Esophagus squamous epithelium (tissue), 5 donors: ENCODE results near the gene CASS4. TPM values are rescaled to one million over a fixed set of nuclear protein-coding genes. Genes with fewer than 3 reads are reported as not detected.
"Not testable (repeated sequence)": the region's sequence is repeated elsewhere in the genome, so short reads cannot be mapped to it uniquely, and the experiment has no call there.

ENCODE experiments used
- DNase-seq: peaks from one replicate; lab custom pipeline; 2025; lab: John Stamatoyannopoulos, UW
- H3K27ac ChIP-seq, 4 donors: fragments of 200-600 bp; sonication (generic); one replicate each; pipeline ENCODE4 v1.5.1; 2016 to 2019; ENCODE audit warnings: mild to moderate bottlenecking in 1 of 4
- H3K27me3 ChIP-seq, 4 donors: fragments of 200-600 bp; sonication (generic); 1 replicate in 3 of 4; 2 replicates in 1 of 4; pipeline versions ENCODE4 v1.5.1 to v1.6.0; 2017 to 2021; ENCODE audit warnings: antibody characterized with exemption in 1 of 4
- H3K36me3 ChIP-seq, 3 donors: fragments of 200-600 bp; sonication (generic); one replicate each; pipeline ENCODE4 v1.5.1; 2016 to 2019
- H3K4me1 ChIP-seq, 3 donors: fragments of 200-600 bp; sonication (generic); one replicate each; pipeline ENCODE4 v1.5.1; 2017 to 2019
- H3K4me3 ChIP-seq, 4 donors: fragments of 200-600 bp; sonication (generic); 1 replicate in 3 of 4; 2 replicates in 1 of 4; pipeline ENCODE4 v1.5.1; 2016 to 2019; ENCODE audit warnings: mild to moderate bottlenecking in 2 of 4, moderate library complexity in 1 of 4
- H3K9me3 ChIP-seq, 3 donors: fragments of 200-600 bp; sonication (generic); one replicate each; pipeline ENCODE4 v1.5.1; 2016 to 2019
- POLR2A ChIP-seq, 4 donors: fragments of 450-650 bp; IDR thresholded peaks; one replicate each; pipeline ENCODE4 v1.6.1; 2017; ENCODE audit warnings: antibody characterized with exemption in 4 of 4, mild to moderate bottlenecking in 4 of 4, moderate library complexity in 3 of 4
- WGBS, 2 donors: methylation state at CpG; one replicate each; pipeline ENCODE4 v1.1.5; 2018; 5-methylcytosine and 5-hydroxymethylcytosine counted together
- intact Hi-C: fragments of 100-400 bp; cut with DNase I; formaldehyde crosslinking; loops from one replicate; pipeline ENCODE4 v1.15.0; 2022
- total RNA-seq, 4 donors: library from RNA; depleted of rRNA; stranded (reverse); fragments of >200 nt; gene quantifications; one replicate each; pipeline ENCODE4 v1.1.0, GENCODE V29; 2016
- TF ChIP-seq, protein P1 (sequence below), 6 experiments: fragments of 450-650 bp in 4 of 6; fragments of 200-600 bp in 2 of 6; sonication (generic) in 2 of 6; IDR thresholded peaks; one replicate each; pipeline ENCODE4 v1.5.1; 2016 to 2019; ENCODE audit warnings: antibody characterized with exemption in 6 of 6, mild to moderate bottlenecking in 4 of 6, moderate library complexity in 4 of 6
- donor health status: DM: yes; HTN: yes; CAD: no.

Gene CASS4
- total RNA-seq, 4 donors from 2014 or later = 0.22 to 1.3 (median 0.63) TPM

DNA sequence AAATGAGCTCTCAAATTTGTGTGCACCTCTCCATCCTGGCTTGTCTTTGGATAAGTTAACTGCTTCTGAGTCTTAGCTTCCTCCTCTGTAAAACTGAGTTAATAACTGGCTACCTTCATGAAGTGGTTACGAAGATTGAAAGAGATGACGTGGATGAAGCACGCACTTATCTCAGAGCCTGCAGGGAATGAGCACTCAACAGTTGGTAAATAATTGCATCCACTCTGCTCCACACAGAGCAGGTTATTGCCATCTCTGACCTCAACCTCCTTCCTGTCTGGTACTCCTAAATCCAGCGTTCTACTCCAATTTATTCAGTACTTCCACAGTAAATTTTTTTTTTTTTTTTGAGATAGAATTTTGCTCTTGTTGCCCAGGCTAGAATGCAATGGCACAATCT is 26.9 kb upstream of the CASS4 start:
- no peak overlapping the region for H3K4me3 ChIP-seq
- DNase-seq = no peak
- H3K9me3 ChIP-seq = no peaks in the 10 kb centered on the region
- H3K36me3 ChIP-seq = peaks cover 0 to 54% (median 0%) of the 10 kb centered on the region in 3 donors
- no peaks in the 10 kb centered on the region for H3K27me3 ChIP-seq
- 91 to 96% methylated on average over 4 of the region's 4 CpGs for WGBS, 2 donors
- intact Hi-C loops = no loop called here
- no peak overlapping the region for H3K27ac ChIP-seq
- TF ChIP-seq, protein P1, sequence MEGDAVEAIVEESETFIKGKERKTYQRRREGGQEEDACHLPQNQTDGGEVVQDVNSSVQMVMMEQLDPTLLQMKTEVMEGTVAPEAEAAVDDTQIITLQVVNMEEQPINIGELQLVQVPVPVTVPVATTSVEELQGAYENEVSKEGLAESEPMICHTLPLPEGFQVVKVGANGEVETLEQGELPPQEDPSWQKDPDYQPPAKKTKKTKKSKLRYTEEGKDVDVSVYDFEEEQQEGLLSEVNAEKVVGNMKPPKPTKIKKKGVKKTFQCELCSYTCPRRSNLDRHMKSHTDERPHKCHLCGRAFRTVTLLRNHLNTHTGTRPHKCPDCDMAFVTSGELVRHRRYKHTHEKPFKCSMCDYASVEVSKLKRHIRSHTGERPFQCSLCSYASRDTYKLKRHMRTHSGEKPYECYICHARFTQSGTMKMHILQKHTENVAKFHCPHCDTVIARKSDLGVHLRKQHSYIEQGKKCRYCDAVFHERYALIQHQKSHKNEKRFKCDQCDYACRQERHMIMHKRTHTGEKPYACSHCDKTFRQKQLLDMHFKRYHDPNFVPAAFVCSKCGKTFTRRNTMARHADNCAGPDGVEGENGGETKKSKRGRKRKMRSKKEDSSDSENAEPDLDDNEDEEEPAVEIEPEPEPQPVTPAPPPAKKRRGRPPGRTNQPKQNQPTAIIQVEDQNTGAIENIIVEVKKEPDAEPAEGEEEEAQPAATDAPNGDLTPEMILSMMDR (IDR thresholded peaks at IDR 0.05) = no peak
- TF ChIP-seq POLR2A (IDR thresholded peaks at IDR 0.05) = no peak
- H3K4me1 ChIP-seq = no peaks in the 10 kb centered on the region

DNA sequence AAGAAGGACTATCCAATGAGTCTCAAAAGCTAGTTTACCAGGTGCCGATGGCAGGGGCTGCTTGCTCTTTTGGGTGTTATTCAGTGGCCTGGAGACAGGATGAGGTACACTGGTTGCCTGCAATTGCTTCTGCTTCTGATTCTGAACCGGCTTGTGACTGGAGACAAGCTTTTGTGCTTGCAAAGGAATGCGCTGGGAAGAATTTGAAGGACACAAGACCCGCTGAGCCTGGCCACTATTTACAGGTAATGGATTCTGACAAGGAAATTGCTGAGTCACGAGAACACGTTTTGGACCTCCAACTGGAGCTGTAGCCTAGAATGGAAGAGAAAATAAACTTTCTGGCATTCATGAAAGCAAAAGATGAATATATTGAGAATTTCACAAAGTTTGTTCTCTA is 25.8 kb upstream of the CASS4 start:
- peaks cover 0 to 54% (median 0%) of the 10 kb centered on the region in 3 donors for H3K36me3 ChIP-seq
- H3K4me3 ChIP-seq = no peak overlapping the region
- intact Hi-C loops = no loop called here
- 91 to 98% methylated on average over 4 to 6 of the region's 6 CpGs for WGBS, 2 donors
- H3K4me1 ChIP-seq = peaks cover 4 to 9% (median 4%) of the 10 kb centered on the region in 3 donors
- TF ChIP-seq, protein P1 (IDR thresholded peaks at IDR 0.05) = no peak
- no peak for TF ChIP-seq POLR2A (IDR thresholded peaks at IDR 0.05)
- no peak for DNase-seq
- H3K9me3 ChIP-seq = no peaks in the 10 kb centered on the region
- H3K27ac ChIP-seq = no peak overlapping the region
- no peaks in the 10 kb centered on the region for H3K27me3 ChIP-seq

DNA sequence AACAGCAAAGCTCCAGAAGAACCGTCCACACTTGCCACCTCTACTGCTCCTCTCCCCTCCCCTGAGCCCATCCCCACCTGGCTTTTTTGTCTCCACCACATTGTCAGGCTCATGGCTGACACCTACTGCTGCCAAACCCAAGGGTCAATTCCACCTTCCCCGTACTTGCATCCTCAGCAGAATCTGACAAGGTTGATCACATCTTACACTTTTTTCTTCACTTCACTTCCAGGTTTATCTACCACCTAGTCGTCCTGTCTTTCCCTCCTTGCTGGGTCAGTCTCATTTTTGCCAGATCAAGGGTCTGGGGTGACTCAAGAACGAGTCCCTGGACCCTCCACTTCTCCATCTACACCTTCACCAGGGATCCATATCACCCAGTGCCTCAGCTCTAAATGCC is 23.2 kb upstream of the CASS4 start:
- no peak for TF ChIP-seq POLR2A (IDR thresholded peaks at IDR 0.05)
- TF ChIP-seq, protein P1 (IDR thresholded peaks at IDR 0.05) = no peak
- no peak overlapping the region for H3K4me3 ChIP-seq
- intact Hi-C loops = no loop called here
- H3K27ac ChIP-seq = no peak overlapping the region
- peaks cover 0 to 31% (median 0%) of the 10 kb centered on the region in 3 donors for H3K36me3 ChIP-seq
- H3K27me3 ChIP-seq = no peaks in the 10 kb centered on the region
- DNase-seq = no peak
- peaks cover 13 to 24% (median 17%) of the 10 kb centered on the region in 3 donors for H3K4me1 ChIP-seq
- 81 to 89% methylated on average over 4 of the region's 4 CpGs for WGBS, 2 donors
- H3K9me3 ChIP-seq = no peaks in the 10 kb centered on the region

DNA sequence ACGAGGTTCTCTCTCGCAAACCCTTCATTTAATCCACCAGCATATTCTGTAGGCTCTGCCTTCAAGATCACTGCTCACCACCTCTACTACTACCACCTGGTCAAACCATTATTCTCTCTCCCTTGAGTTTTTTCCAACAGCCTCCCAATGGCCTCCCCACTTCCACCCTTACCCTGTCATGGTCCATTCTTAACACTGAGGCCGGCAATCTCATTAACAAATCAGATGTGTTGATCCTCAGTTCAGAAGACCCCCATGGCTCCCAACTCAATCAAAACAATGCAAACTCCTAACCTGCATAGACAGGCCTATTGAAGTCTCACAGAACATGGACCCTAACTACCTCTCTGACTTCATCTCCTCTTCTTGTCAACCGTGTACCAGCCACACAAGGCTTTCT is 22.3 kb upstream of the CASS4 start:
- Histone ChIP-seq H3K9me3 (no peaks in the 10 kb centered on the region), H3K36me3 (peaks cover 0 to 25% (median 0%) of the 10 kb centered on the region in 3 donors), H3K27me3 (no peaks in the 10 kb centered on the region), H3K4me1 (peaks cover 19 to 33% (median 22%) of the 10 kb centered on the region in 3 donors), H3K4me3 (no peak overlapping the region), H3K27ac (no peak overlapping the region)
- 95 to 98% methylated on average over 4 of the region's 4 CpGs for WGBS, 2 donors
- DNase-seq = no peak
- intact Hi-C loops = loop anchor here (10.0 kb wide), 1 partner anchor 75 kb away; the partner anchor contains the start of gene RTF2
- no peak for TF ChIP-seq POLR2A (IDR thresholded peaks at IDR 0.05)
- TF ChIP-seq, protein P1 (IDR thresholded peaks at IDR 0.05) = no peak

DNA sequence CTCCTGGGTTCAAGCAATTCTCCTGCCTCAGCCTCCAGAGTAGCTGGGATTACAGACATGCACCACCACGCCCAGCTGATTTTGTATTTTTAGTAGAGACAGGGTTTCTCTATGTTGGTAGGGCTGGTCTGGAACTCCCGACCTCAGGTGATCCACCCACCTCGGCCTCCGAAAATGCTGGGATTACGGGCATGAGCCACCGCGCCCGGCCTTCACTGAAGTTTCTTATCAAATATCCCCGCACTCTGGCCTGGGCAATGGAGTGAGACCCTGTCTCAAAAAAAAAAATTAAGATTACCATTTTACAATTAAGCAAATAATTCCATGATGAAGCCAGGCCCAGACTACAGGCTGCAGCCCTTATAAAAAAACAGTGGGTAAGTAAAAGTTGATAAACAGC is 21.7 kb upstream of the CASS4 start:
- not testable (repeated sequence) for DNase-seq, H3K4me3 ChIP-seq, H3K27ac ChIP-seq, H3K9me3 ChIP-seq, H3K27me3 ChIP-seq
- peaks cover 19 to 38% (median 22%) of the 10 kb centered on the region in 3 donors for H3K4me1 ChIP-seq
- peaks cover 0 to 27% (median 0%) of the 10 kb centered on the region in 3 donors for H3K36me3 ChIP-seq
- intact Hi-C loops = loop anchor here (10.0 kb wide), 1 partner anchor 74 kb away; the partner anchor contains the start of gene RTF2
- 94 to 98% methylated on average over 9 of the region's 9 CpGs for WGBS, 2 donors
